GM13977 (cell line): Measurements from ENCODE around the gene LMO2.

Source experiments
- DNase-seq: peaks from one replicate; pipeline ENCODE4 v3.0.0; 2012; ENCODE audit warnings: low spot score
- CTCF ChIP-seq: IDR thresholded peaks from 2 replicates; pipeline ENCODE4 v1.5.1; 2012; ENCODE audit warnings: mild to moderate bottlenecking, control low read depth; ENCODE audit not compliant: insufficient read depth; ENCODE audit errors: extremely low read depth, missing control alignments
- in situ Hi-C: fragments of 300-500 bp; cut with MboI; formaldehyde crosslinking; loops from one replicate; pipeline ENCODE4 v1.12.0; 2022; ENCODE audit warnings: low sequenced_read_pairs, low pct_unique_long_range_greater_than_20kb, mixed read lengths, inconsistent platforms; ENCODE audit not compliant: unreplicated experiment

Gene LMO2

GRCh38 chr11:33892906-33893594 is 1.2 kb upstream of the LMO2 start:
- in situ Hi-C loops, result no loop called here
- DNase-seq, result no peak
- no peak for TF ChIP-seq CTCF

- no peak for DNase-seq
Observed at GRCh38 chr11:33889821-33890378, 2.0 kb downstream of the LMO2 start.

GRCh38 chr11:33889296-33889695 is 2.6 kb downstream of the LMO2 start:
- in situ Hi-C loops, result no loop called here
- TF ChIP-seq CTCF, result no peak

More at GRCh38 chr11:33889821-33890378, 2.0 kb downstream of the LMO2 start:
- in situ Hi-C loops, result no loop called here
- no peak for TF ChIP-seq CTCF

GRCh38 chr11:33887886-33888285 is 4.0 kb downstream of the LMO2 start:
- TF ChIP-seq CTCF, result no peak
- in situ Hi-C loops, result no loop called here
- DNase-seq, result no peak

More at GRCh38 chr11:33889296-33889695, 2.6 kb downstream of the LMO2 start:
- DNase-seq, result no peak

- no peak for TF ChIP-seq CTCF
- DNase-seq, result no peak
- in situ Hi-C loops, result no loop called here
Observed at GRCh38 chr11:33885338-33886005, 6.4 kb downstream of the LMO2 start.

- TF ChIP-seq CTCF, result no peak
- in situ Hi-C loops, result no loop called here
- DNase-seq, result no peak
Observed at GRCh38 chr11:33884601-33885000, 7.3 kb downstream of the LMO2 start.
